HG02885 (cell line): Measurements from ENCODE around the gene DENND1A.
"Not testable (repeated sequence)": the region's sequence is repeated elsewhere in the genome, so short reads cannot be mapped to it uniquely, and the experiment has no call there.

Experiments
- ATAC-seq: cut with Tn5 transposase; IDR thresholded peaks from one replicate; pipeline ENCODE4 v1.9.1; 2021; ENCODE audit warnings: mild to moderate bottlenecking; ENCODE audit not compliant: unreplicated experiment, poor library complexity

Gene DENND1A

GRCh38 chr9:123929870-123930831 is at the start of gene DENND1A:
TSS of gene DENND1A (minus strand) at chr9:123930126. CDS start at chr9:123929905, 221 bp downstream.
- peak; percentile 83 for ATAC-seq

GRCh38 chr9:123978981-123979380 is 49.1 kb upstream of the DENND1A start:
- ATAC-seq, result no peak

GRCh38 chr9:123976579-123976978 is 46.7 kb upstream of the DENND1A start:
- ATAC-seq, result not testable (repeated sequence)

- no peak for ATAC-seq
Observed at GRCh38 chr9:123975871-123976270, 45.9 kb upstream of the DENND1A start.

- ATAC-seq, result no peak
Observed at GRCh38 chr9:123974471-123974870, 44.5 kb upstream of the DENND1A start.

- no peak for ATAC-seq
Observed at GRCh38 chr9:123973590-123974223, 43.8 kb upstream of the DENND1A start.

- ATAC-seq, result no peak
Observed at GRCh38 chr9:123972618-123973017, 42.7 kb upstream of the DENND1A start.

- ATAC-seq, result no peak
Observed at GRCh38 chr9:123967323-123967722, 37.4 kb upstream of the DENND1A start.

GRCh38 chr9:123965801-123966686 is 36.1 kb upstream of the DENND1A start:
- no peak for ATAC-seq

GRCh38 chr9:123964761-123965160 is 34.8 kb upstream of the DENND1A start:
- ATAC-seq, result no peak

GRCh38 chr9:123960965-123961364 is 31.0 kb upstream of the DENND1A start:
- ATAC-seq, result no peak

GRCh38 chr9:123960366-123960765 is 30.4 kb upstream of the DENND1A start:
- ATAC-seq, result no peak

GRCh38 chr9:123959787-123960186 is 29.9 kb upstream of the DENND1A start:
- no peak for ATAC-seq

GRCh38 chr9:123957731-123958130 is 27.8 kb upstream of the DENND1A start:
- ATAC-seq, result no peak

GRCh38 chr9:123957168-123957721 is 27.3 kb upstream of the DENND1A start:
- ATAC-seq, result no peak

- ATAC-seq, result no peak
Observed at GRCh38 chr9:123955637-123956036, 25.7 kb upstream of the DENND1A start.

- ATAC-seq, result no peak
Observed at GRCh38 chr9:123954518-123955280, 24.8 kb upstream of the DENND1A start.

- no peak for ATAC-seq
Observed at GRCh38 chr9:123952641-123953495, 22.9 kb upstream of the DENND1A start.

- ATAC-seq, result no peak
Observed at GRCh38 chr9:123948286-123948685, 18.4 kb upstream of the DENND1A start.
